Hepatocyte (in vitro differentiated cells): ENCODE data around the gene ATXN10.

Source experiments
- CTCF ChIP-seq: fragments of 200-600 bp; sonication (generic); IDR thresholded peaks from 2 replicates; pipeline ENCODE4 v1.5.1; 2016; ENCODE audit warnings: antibody characterized with exemption, mild to moderate bottlenecking; ENCODE audit not compliant: poor library complexity
- EZH2 ChIP-seq: fragments of 200-600 bp; sonication (generic); IDR thresholded peaks from 2 replicates; pipeline ENCODE4 v1.6.1; 2016; ENCODE audit warnings: antibody characterized with exemption, mild to moderate bottlenecking, borderline replicate concordance
- EZH2phosphoT487 ChIP-seq: fragments of 200-600 bp; sonication (generic); IDR thresholded peaks from one replicate; pipeline ENCODE4 v1.6.1; 2018; ENCODE audit warnings: antibody characterized with exemption, mild to moderate bottlenecking, low read depth, moderate library complexity; ENCODE audit not compliant: unreplicated experiment, severe bottlenecking

GRCh38 chr22:45785458-45785857, 113.8 kb downstream of the ATXN10 start:
- no peak for TF ChIP-seq CTCF
- TF ChIP-seq EZH2 = no peak
- no peak for TF ChIP-seq EZH2phosphoT487
